WTC11 (cell line): ENCODE measurements around the gene CEP78.

Experiments used
- ATF2 ChIP-seq: sonication (generic); formaldehyde crosslinking; IDR thresholded peaks from 2 replicates; pipeline ENCODE4 v1.8.1; 2022; ENCODE audit warnings: low read depth, missing genetic modification reagents, borderline replicate concordance
- CTCF ChIP-seq: fragments of 200-600 bp; IDR thresholded peaks from 2 replicates; pipeline ENCODE4 v1.8.0; 2022; ENCODE audit warnings: antibody characterized with exemption
- E2F1 ChIP-seq: sonication (generic); formaldehyde crosslinking; IDR thresholded peaks from 2 replicates; pipeline ENCODE4 v1.8.0; 2022; ENCODE audit warnings: mild to moderate bottlenecking, missing genetic modification reagents
- E2F5 ChIP-seq: sonication (generic); formaldehyde crosslinking; IDR thresholded peaks from 2 replicates; pipeline ENCODE4 v1.8.1; 2022; ENCODE audit warnings: mild to moderate bottlenecking, moderate library complexity, missing genetic modification reagents
- GABPB1 ChIP-seq: sonication (generic); formaldehyde crosslinking; IDR thresholded peaks from 2 replicates; pipeline ENCODE4 v1.8.1; 2023; ENCODE audit warnings: mild to moderate bottlenecking, missing genetic modification reagents
- KAT7 ChIP-seq: sonication (generic); formaldehyde crosslinking; IDR thresholded peaks from 2 replicates; pipeline ENCODE4 v1.8.1; 2023; ENCODE audit warnings: missing genetic modification reagents, mild to moderate bottlenecking, borderline replicate concordance
- NFE2L1 ChIP-seq: sonication (generic); formaldehyde crosslinking; IDR thresholded peaks from 2 replicates; pipeline ENCODE4 v1.8.1; 2023; ENCODE audit warnings: missing genetic modification reagents
- STAT6 ChIP-seq: sonication (generic); formaldehyde crosslinking; conservative IDR thresholded peaks from 2 replicates; pipeline ENCODE4 v1.8.1; 2023; ENCODE audit warnings: mild to moderate bottlenecking, low read depth, missing genetic modification reagents, moderate library complexity
- ZBTB21 ChIP-seq: sonication (generic); formaldehyde crosslinking; IDR thresholded peaks from 2 replicates; pipeline ENCODE4 v1.8.1; 2023; ENCODE audit warnings: mild to moderate bottlenecking, missing genetic modification reagents, borderline replicate concordance
- ZNF281 ChIP-seq: sonication (generic); formaldehyde crosslinking; IDR thresholded peaks from 2 replicates; pipeline ENCODE4 v1.8.0; 2023; ENCODE audit warnings: mild to moderate bottlenecking, missing genetic modification reagents

- TF ChIP-seq GABPB1 (CRISPR knock-in tag) (no peak), KAT7 (CRISPR knock-in tag) (no peak), CTCF (no peak), STAT6 (no peak), ATF2 (CRISPR knock-in tag) (no peak), E2F1 (CRISPR knock-in tag) (no peak), E2F5 (CRISPR knock-in tag) (no peak), ZNF281 (CRISPR knock-in tag) (no peak), NFE2L1 (CRISPR knock-in tag) (no peak), ZBTB21 (CRISPR knock-in tag) (no peak)
These were observed 46.9 kb upstream of the CEP78 start for GRCh38 chr9:78189001-78189400.
